IPS-NIHi11 (cell line): ENCODE measurements around the gene OR2F2.

Experiments used
- DNase-seq: peaks from one replicate; pipeline ENCODE4 v3.0.0; 2012; ENCODE audit warnings: mixed read lengths, low spot score

OR2F2 gene, protein sequence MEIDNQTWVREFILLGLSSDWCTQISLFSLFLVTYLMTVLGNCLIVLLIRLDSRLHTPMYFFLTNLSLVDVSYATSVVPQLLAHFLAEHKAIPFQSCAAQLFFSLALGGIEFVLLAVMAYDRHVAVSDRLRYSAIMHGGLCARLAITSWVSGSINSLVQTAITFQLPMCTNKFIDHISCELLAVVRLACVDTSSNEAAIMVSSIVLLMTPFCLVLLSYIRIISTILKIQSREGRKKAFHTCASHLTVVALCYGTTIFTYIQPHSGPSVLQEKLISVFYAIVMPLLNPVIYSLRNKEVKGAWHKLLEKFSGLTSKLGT

DNA sequence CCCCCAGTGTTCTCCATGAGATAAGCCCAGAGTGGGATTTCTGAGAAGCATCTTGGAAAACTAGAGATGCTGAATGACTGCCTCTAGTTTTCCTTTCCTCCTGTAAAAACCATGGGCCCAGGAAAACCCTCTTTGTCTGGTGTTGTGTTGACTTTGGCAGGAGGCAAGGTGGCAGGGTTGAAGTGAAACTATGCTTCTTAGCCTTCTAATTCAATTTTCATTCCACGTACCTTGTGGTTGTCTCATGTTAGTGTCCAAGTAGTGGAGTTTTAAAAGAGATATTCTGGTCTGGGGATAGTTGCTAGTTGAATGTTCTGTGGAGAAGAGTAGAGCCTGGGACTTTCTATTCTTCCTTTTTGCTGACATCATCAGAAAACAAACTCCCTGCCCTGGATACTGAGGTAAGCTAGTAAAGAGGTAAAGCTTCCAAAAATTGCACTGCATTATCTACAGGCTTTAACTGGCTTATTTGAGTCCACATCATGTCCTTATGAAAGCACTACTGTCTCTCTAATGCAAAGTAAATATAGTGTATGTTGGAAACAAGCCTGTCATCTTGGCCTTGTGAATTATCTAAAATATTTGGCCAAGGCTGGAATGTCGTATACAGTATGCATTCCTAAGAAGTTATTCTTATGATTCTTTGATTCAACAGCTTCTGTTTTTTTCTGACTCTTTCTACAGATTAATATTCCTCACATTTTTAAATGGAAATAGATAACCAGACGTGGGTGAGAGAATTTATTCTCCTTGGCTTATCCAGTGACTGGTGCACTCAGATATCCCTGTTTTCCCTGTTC is at the start of gene OR2F2:
Gene OR2F2 (plus strand): TSS at position 708 of the 800 bp plus-strand sequence. CDS start 0 bp downstream, at position 708.
- no peak for DNase-seq

DNA sequence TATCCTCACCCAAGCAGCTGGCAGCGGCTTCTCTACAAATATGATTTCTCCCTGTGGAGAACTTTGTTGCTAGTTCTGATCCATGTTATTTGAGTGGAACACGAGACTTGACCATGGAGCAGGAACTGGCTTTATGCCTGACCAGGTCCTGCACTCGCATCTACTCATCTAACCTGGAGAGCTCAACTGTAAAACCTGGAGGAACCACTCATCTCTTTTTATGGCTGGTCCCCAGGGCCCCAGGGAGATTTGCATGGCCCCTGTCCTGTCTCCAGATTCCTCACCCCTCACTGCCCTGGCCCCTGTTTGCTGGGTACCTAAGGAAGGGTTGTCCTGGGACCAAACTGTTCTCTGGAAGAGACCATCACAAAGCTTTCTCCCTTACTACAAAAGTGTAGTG is 49.1 kb upstream of the OR2F2 start:
- no peak for DNase-seq

DNA sequence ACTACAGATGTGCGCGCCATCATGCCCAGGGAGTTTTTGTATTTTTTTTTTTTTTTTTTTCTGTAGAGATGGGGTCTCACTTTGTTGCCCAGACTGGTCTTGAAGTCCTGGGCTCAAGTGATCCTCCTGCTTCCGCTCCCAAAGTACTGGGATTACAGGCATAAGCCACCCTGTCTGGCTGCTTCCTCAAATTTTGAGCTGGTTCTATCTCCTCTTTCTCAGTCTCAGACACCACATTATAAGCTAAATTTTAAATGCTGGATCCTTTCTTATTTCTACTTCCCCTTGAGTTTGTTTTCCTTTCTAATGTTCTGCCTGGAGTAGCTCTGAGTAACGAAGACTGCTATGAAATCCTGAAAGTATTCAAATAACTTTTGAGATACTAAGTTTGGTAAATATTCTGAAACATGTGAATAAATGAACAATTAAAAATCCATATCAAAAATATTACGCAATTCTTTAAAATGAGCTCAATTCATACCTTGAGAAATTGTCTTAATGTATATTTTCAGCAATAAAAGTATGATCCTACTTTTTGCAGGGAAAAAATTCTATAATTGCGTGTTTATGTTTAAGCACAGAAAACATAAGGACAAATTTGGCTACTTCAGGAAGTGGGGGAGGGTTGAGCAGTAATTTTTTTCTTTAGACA is 48.1 kb upstream of the OR2F2 start:
- DNase-seq: no peak

DNA sequence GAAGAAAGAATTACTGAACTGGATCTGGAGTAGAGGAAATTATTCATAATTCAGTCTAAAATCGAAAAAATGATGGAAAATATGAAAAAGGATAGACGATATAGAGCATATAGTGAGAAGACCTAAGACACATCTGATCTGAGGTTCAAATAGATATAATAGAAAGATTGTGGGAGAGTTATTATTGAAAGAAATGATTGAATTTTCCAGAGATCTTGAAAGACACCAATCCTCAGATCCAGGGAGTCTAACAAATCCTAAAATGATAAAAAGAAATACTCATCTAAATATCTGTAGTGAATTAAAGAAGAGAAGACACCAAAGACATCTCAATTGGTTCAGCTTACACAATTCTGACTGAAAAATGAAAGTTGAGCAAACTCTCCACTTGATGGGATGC is 46.0 kb upstream of the OR2F2 start:
- DNase-seq: no peak

DNA sequence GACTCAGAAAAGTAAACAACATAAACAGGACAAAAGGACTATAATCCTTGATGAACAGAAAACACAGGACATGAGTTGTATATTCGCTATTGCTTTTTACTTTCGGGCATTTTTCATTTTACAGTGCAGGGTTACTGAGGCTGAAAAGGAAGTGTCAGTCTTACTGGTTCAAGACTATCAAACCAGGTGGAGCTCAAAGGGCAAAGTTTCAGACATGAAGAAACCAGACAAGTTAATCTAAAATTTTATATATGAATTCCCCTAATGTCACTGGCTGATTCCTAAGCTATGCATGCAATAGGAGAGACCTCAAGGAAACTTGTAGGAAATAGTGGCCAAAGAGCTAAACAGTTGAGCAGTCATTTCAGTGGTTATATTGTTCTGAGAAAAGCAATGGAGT is 44.5 kb upstream of the OR2F2 start:
- DNase-seq: no peak

DNA sequence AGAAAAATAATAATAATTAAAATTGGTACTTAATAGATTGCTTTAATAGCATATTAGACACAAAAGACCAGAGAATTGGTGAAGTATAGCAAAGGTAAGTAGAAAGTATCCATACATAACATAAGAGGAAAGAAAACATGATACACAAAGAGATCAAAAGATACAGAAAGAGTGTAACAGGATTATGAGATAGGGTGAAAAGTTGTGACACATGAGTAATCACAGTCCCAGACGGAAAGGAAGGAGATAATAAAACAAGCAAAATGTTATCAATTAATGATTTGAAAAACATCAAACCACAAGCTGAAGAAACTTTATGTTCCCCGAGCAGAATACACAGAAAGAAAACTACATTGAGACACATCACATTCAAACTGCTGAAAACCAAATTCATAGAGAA is 43.6 kb upstream of the OR2F2 start:
- no peak for DNase-seq

DNA sequence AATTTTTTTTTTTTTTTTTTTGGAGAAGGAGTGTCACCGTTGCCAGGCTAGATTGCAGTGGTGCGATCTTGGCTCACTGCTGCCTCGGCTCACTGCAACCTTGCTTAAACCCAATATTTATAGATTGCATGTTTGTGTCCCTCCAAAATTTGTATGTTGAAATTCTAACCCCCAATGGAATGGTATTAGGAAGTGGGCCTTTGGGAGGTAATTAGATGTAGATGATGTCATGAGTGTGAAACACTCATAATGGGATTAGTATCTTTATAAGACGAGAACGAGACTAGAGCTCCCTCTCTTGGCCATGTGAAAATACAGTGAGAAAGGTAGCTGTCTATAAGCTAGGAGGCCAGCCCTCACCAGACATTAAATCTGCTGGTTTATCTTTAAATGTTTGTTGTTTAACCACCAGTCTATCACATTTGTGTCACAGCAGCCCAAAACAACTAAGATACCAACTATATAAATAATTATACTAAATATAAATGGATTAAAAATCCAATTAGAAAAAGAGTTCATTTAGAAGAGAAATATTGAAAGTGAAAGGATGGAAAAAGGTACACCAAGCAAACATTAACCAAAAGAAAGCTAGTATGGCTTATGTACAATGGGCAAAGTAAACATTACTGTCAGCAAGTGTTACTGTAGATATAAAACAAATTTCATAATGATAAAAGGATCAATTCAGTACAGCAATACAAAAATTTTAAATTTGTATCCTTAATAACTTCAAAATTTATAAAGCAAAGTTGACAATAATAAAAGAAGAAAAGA is 42.3 kb upstream of the OR2F2 start:
- no peak for DNase-seq

DNA sequence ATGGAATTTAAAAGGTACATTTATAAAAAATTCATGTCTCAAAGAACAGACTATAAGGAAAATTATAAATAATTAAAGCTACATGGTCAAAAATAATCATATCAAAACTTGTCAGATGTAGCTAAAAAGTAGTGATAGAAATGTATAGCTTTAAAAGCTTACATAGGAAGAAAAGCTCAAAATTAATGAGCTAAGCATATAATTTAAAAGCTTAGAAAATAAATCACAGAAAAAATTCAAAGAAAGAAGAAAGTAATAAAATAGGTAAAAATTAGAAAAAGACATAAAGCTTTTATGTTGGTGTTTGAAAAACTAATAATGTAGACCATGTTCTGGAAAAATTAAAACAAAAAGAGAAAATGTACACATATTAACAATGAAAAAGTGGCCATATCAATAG is 38.4 kb upstream of the OR2F2 start:
- no peak for DNase-seq

DNA sequence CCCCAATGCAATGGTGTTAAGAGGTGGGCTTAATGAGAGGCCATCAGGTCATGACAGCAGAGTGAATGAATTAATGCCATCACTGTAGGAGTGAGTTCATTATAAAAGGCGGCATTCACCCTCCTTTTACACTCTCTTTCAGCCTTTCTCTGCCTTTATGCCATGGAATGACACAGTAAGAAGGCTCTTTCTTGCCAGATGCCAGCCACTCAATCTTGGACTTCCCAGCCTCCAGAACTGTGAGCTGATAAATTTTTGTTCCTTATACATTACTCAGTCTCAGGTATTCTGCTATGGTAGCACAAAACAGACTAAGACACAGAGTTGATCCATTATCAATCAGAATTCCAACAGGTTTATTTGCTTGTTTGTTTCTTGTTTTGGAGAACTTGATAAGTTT is 36.2 kb upstream of the OR2F2 start:
- no peak for DNase-seq

DNA sequence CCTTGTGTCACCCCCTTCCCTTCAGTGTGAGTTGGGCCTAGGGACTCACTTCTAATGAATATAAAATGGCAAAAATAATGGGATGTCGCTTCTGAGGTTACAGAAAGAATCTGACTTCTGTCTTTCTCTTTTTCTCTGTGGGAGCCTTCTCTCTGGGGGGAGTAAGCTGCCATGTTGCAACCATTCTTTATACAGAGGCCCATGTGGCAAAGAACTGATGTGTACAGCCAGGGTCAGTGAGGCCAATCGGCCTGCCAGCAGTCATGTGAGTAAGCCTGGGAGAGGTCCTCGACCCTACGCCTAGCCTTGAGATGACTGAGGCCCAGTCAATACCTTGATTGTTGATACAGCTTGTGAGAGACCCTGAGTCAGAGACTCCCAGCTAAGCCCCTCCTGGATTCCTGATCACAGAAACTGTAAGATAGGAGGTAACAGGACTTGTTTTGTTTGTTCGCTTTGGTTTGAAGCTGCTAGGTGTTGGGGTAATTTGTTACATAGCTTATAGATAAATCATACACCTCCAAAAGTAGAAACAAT is 34.7 kb upstream of the OR2F2 start:
- no peak for DNase-seq

DNA sequence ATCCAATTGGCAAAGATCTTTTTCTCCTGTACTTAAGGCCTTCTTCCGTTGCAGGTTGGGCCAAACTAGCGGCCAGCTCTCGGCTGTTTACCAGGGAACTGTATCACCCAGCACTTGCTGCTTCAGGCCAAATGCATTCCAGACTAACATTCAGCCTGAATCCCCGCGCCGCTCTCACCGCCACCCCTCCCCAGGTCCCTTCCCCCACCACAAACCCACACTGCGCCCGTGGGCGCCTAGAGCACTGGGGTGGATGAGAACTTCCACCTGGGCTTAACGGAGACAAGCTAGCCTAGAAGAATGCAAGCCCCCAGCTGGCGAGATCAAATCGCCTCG is 33.7 kb upstream of the OR2F2 start:
- peak; percentile 17 for DNase-seq

DNA sequence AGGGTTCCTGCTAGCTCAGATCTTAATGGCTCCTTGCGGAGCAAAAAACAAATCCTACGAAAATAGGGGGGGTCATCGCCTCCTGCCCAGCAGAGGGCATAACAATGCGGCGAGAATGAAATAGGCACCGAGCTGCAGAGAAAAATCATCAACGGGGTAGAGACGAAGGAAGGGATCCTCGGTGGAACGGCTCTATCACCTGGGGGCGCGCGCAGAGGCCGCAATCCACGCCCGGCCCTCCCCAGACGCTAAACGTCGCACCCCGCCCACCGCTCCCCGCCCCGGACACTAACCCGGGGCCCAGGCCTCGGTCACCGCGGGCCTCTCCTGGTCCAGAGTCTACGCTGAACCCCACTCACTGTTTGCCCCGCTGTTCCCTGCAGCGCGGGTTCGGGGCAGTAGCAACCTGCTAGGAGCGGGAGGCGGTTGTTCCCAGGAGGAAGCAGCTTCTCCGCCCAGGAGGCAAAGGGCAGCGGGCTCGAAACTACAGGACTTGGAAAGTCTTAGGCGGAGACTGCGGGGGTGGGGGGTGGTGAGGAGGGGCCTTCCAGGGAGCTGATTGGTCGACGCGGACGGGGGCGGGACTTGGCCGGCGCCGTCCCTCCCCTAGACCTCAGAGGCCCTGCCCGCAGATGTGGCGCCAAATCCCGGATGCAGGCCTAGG is 33.2 kb upstream of the OR2F2 start, which contains the start of gene TCAF1:
Gene TCAF1 (minus strand): TSS at position 509 of the 664 bp plus-strand sequence. CDS start 25,568 bp downstream, outside the sequence.
- peak; percentile 95 for DNase-seq

DNA sequence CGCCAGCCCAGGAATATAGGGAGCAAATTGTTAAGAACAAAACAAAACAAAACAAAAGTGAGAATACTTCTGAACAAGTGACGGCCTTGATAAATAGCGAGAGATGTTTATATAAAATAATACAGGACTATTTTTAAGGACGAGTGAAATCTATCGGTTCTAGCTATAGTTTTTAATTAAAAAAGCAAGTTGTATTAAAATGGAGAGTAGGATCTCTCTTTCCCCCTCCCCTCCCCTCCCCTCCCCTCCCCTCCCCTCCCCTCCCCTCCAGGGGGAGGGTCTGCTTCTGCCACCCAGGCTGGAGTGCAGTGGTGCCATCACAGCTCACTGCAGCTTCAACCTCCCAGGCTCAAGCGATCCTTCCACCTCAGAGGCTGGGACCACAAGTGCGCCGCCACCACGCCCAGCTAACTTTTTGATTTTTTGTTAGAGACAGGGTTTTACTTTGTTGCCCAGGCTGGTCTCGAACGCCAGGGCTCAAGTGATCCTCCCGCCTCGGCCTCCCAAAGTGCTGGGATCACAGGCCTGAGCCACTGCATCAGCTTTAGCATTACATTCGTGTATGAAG is 32.6 kb upstream of the OR2F2 start:
- DNase-seq: no peak

DNA sequence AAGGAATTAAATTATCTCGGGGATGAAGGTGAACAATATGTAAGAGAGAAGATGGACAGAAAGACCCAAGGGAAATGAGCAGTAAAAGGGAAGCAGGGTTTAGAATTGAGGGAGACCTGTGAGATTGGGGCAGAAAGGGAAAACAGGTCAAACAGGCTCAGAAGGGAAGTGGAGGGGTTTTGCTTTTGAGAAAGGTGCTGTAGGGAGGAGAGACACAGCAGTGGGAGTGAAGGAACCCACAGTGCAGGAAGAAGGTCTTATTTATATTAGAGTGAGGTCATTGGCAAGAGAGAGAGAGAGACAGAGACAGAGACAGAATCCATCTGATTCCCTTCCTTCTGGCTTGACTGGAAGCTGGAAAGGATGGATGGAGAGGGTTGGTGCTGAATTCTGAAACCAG is 29.5 kb upstream of the OR2F2 start:
- no peak for DNase-seq

DNA sequence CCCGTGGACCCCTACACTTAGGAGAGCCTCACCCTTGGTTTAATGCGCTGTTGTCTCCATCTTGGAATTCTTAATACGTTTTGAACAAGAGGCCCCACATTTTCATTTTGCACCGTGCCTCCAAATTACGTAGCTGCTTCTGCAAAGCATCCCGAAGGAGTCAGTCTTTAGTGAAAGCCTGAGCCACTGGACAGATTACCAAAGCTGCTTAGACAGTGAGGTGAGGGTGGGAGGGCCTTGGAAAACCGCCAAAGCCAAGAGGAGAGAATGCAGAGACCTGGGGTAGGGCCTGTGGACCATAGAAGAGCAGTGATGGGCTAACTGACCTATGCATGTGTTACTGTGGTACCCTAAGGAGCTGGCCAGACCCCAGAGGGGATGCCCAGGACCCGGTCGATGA is 28.9 kb upstream of the OR2F2 start:
- no peak for DNase-seq

DNA sequence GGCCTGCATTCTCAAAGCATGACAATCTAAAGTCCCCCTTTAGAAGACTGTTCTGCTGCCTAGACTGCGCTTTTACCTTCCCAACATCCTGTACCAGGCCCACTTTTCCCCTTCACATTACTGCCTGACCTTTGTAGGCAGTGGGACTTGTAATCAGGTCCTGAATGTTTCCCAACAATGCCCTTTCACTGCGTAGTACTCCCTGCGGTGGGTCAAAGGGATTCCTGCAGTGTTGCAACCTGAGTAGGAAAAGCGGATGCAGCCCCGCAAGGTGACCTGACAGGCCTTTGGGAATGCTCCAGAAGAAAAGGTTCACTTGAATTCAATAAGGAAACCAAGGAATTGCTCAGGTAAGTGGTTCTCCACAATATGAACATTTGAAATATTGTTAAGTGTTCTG is 28.1 kb upstream of the OR2F2 start:
- DNase-seq: peak; percentile 67

DNA sequence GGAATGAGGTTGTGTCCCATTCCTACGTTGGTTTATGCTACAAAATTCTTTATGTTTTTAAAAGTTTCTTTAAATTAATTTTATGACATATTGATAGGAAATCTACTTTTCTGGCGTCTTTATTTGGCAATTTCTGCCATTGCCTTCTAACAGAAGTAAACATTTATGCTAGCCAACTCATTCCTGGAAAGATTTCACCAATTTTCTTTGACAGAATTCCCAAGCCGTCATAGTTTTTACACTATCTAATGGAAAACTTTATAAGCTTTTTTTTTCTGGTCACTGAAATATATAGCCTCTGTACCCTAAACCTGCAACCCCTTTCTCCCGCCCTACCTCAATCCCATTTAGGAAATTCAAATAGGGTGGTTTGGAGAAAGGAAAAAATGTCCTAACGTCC is 26.9 kb upstream of the OR2F2 start:
- DNase-seq: no peak

DNA sequence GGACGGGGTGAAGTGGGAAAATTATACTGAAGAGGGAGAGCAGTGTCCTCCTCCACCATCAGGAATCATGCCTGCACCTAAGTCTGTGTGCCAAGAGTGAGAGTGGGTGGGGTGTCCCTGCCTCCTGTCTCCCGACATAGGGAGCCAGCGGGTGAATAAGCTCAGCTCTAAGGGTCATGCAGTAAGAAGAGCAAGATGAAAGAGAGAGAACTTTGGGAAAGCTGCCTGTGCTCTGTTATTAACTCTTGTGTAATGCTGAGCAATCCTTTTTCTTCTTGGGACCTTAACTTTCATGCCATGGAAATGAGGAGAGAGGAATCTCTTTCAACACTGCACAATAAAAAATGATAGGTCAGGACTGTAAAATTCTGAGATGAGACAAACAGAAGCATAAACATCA is 25.2 kb upstream of the OR2F2 start:
- DNase-seq: no peak

DNA sequence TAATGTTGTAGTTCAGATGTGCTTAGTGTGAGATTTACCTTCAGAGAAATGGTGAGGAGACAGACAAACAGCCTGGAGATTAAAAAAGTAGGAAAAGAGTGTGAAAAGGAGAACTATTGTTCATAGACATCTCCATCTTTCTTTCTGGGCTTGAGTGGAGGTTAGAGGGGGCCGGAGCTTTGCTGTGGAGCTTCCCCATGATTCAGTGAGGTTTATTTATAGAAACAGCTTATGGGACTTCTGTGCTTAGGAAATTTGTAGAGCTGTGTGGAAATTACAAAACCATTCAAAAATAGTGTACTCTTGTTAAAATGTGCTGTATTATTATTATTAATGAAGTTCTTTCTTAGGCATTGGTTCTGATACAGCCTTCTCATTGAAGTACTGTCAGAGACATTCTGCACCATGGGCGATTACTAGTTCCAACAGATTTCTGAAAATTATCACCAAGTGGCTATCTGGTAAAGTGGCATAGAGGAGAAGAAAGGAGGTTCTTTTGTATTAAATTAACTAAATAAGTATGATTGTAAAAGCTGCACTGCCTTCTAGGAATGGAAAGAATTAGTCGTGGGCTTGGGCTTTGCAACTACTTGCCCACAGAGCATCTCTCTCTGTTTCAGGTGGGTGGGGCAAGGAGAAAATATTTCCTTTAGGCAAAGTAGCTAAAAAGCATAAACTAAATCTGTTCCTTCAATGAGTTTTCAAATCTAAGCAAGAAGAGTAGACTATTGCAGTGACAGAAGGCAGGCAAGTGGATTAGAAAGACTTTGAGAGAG is 24.4 kb upstream of the OR2F2 start:
- no peak for DNase-seq

DNA sequence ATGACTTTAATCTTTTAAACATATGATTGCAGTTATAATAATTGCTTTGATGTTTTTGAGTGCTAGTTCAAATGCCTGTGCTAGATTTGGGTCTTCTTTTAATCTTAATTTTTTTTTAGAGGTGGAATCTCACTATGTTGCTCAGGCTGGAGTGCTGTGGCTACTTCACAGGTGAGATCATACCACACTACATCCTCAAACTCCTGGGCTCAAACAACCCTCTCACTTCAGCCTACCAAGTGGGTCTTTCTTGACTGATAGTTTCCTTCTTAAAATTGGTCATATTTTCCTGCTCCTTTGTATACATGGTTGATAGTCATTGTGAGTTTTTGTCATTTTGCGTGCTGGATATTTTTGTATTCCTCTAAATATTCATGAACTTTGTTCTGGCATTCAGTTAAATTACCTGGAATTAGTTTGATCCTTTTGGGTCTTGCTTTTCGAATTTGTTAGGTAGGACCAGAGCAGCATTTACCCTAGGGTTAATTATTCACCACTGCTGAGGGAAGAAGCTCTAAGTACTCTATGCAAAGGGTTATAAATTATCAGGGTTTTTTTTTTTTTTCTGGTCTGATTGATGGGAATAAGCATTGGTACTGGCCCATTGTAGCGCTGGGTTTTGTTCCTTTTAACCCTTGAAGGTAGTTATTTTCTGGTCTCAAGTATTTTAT is 21.0 kb upstream of the OR2F2 start:
- no peak for DNase-seq
